Measurements from ENCODE around the gene LHFPL2. TPM values are rescaled to one million over a fixed set of nuclear protein-coding genes. Genes with fewer than 3 reads are reported as not detected.

LHFPL2 gene
- polyA plus RNA-seq, 1 of the 3 experiments (the other 2 are of a cell fraction), result 10.4 TPM

GRCh38 chr5:78671609-78672008, 23.0 kb upstream of the LHFPL2 start:
- WGBS (ENCODE audit: low lambda C conversion rate), result 14% methylated on average over 4 of the region's 4 CpGs
- no peak overlapping the region for H3K9ac ChIP-seq
- H3K27me3 ChIP-seq (ENCODE audit: insufficient read depth), result no peaks in the 10 kb centered on the region
- no peaks in the 10 kb centered on the region for H3K9me3 ChIP-seq
- TF ChIP-seq CHD2 (IDR thresholded peaks at IDR 0.05; ENCODE audit: low read length, partially characterized antibody) (peak; percentile 32), EP300 (IDR thresholded peaks at IDR 0.05; ENCODE audit: borderline replicate concordance in 1 of 2, low read depth in 1 of 2, low read length in 1 of 2) (peak in 1 of 2 experiments; percentile 51; a peak in 2 of 4 replicates), TCF12 (IDR thresholded peaks at IDR 0.05) (no peak), NFIC (IDR thresholded peaks at IDR 0.05; ENCODE audit: borderline replicate concordance) (peak; percentile 46; the same call in 1 of the 2 replicates), JUND (IDR thresholded peaks at IDR 0.05) (no peak), ELF1 (IDR thresholded peaks at IDR 0.05) (no peak), FOXM1 (IDR thresholded peaks at IDR 0.05; ENCODE audit: low read depth) (no peak), GATA2 (CRISPR knock-in tag; IDR thresholded peaks at IDR 0.05) (no peak)
- TF ChIP-seq, protein P1, sequence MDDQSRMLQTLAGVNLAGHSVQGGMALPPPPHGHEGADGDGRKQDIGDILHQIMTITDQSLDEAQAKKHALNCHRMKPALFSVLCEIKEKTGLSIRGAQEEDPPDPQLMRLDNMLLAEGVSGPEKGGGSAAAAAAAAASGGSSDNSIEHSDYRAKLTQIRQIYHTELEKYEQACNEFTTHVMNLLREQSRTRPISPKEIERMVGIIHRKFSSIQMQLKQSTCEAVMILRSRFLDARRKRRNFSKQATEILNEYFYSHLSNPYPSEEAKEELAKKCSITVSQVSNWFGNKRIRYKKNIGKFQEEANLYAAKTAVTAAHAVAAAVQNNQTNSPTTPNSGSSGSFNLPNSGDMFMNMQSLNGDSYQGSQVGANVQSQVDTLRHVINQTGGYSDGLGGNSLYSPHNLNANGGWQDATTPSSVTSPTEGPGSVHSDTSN (IDR thresholded peaks at IDR 0.05), result no peak
- H3F3A ChIP-seq (replicated peaks; ENCODE audit: insufficient read depth), result peaks cover 3% of the 10 kb centered on the region
- no peaks in the 10 kb centered on the region for H3K9me2 ChIP-seq
- no peaks in the 10 kb centered on the region for H3K79me2 ChIP-seq (ENCODE audit: insufficient read depth)
- DNase-seq, result peak; percentile 50
- H3K36me3 ChIP-seq (replicated peaks in 1 of 2; ENCODE audit: control insufficient read depth in 1 of 2, insufficient read depth in 2 of 2, low read length in 1 of 2), result no peaks in the 10 kb centered on the region
- H3K4me3 ChIP-seq (ENCODE audit: low read depth in 2 of 2, low read length in 1 of 2), result no peak overlapping the region
- H4K20me1 ChIP-seq (ENCODE audit: insufficient read depth), result no peaks in the 10 kb centered on the region
- peaks cover 0 to 5% of the 10 kb centered on the region in 2 experiments; a peak in 1 of 4 replicates for H3K4me1 ChIP-seq (ENCODE audit: control insufficient read depth in 1 of 2, insufficient read depth in 2 of 2, low read depth in 1 of 2, low read length in 1 of 2)
- peak overlapping the region in 1 of 2 experiments; percentile 58; a peak in 2 of 4 replicates for H3K27ac ChIP-seq (ENCODE audit: low read depth in 2 of 2, low read length in 1 of 2)
- H2AFZ ChIP-seq (ENCODE audit: low read depth), result no peak overlapping the region; the same call in 1 of the 2 replicates
- ChIA-PET POLR2A (no interaction called here), CTCF (no interaction called here)
- no peak overlapping the region for H3K4me2 ChIP-seq

DNA sequence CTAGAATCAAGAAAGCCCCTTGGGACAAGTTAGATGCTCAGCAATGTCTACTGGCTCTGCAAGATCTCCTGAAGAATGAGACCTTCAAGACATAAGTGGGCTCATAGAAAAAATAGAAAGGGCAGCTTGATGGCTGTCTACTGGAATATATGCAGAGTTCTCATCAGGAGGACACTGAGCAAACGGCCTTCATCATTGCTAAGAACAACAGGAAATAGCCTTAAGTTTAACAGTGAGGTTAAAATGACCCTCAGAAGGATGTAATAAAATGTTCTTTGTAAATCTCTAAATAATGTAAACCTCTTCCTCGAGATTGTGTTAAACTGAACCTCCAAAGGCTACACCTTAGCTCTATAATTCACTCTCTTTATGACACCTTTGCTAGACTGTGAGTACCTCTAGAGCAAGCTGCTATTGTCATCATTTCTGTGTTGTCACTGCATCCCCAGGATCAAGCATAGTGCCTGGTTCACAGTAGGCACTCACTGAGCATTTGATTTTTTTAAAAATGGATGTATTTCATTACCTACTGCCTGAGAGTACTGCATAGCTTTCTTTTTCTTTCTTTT, 22.2 kb upstream of the LHFPL2 start:
- ChIA-PET CTCF (no interaction called here), POLR2A (no interaction called here)

More for the DNA sequence above, 22.2 kb upstream of the LHFPL2 start:
- Histone ChIP-seq H3K4me2 (no peak overlapping the region), H2AFZ (ENCODE audit: low read depth) (no peak overlapping the region), H3K9ac (no peak overlapping the region), H3K79me2 (ENCODE audit: insufficient read depth) (no peaks in the 10 kb centered on the region), H3K9me3 (no peaks in the 10 kb centered on the region), H3K9me2 (no peaks in the 10 kb centered on the region), H3K4me3 (ENCODE audit: low read depth in 2 of 2, low read length in 1 of 2) (no peak overlapping the region), H3K27me3 (ENCODE audit: insufficient read depth) (no peaks in the 10 kb centered on the region), H3K27ac (ENCODE audit: low read depth in 2 of 2, low read length in 1 of 2) (no peak overlapping the region), H4K20me1 (ENCODE audit: insufficient read depth) (no peaks in the 10 kb centered on the region), H3K4me1 (ENCODE audit: control insufficient read depth in 1 of 2, insufficient read depth in 2 of 2, low read depth in 1 of 2, low read length in 1 of 2) (peaks cover 0 to 7% of the 10 kb centered on the region in 2 experiments; a peak in 1 of 4 replicates), H3F3A (replicated peaks; ENCODE audit: insufficient read depth) (peaks cover 3% of the 10 kb centered on the region), H3K36me3 (replicated peaks in 1 of 2; ENCODE audit: control insufficient read depth in 1 of 2, insufficient read depth in 2 of 2, low read length in 1 of 2) (no peaks in the 10 kb centered on the region)
- whole genome bisulfite sequencing (ENCODE audit: low lambda C conversion rate), result 75% methylated on average over 2 of the region's 2 CpGs
- TF ChIP-seq SMC3 (IDR thresholded peaks at IDR 0.05; ENCODE audit: low read depth, low read length), result no peak
- no peak for TF ChIP-seq GATA2 (CRISPR knock-in tag; IDR thresholded peaks at IDR 0.05)
- no peak for TF ChIP-seq TEAD4 (IDR thresholded peaks at IDR 0.05; ENCODE audit: borderline replicate concordance, insufficient read depth)
- TF ChIP-seq, protein P2, sequence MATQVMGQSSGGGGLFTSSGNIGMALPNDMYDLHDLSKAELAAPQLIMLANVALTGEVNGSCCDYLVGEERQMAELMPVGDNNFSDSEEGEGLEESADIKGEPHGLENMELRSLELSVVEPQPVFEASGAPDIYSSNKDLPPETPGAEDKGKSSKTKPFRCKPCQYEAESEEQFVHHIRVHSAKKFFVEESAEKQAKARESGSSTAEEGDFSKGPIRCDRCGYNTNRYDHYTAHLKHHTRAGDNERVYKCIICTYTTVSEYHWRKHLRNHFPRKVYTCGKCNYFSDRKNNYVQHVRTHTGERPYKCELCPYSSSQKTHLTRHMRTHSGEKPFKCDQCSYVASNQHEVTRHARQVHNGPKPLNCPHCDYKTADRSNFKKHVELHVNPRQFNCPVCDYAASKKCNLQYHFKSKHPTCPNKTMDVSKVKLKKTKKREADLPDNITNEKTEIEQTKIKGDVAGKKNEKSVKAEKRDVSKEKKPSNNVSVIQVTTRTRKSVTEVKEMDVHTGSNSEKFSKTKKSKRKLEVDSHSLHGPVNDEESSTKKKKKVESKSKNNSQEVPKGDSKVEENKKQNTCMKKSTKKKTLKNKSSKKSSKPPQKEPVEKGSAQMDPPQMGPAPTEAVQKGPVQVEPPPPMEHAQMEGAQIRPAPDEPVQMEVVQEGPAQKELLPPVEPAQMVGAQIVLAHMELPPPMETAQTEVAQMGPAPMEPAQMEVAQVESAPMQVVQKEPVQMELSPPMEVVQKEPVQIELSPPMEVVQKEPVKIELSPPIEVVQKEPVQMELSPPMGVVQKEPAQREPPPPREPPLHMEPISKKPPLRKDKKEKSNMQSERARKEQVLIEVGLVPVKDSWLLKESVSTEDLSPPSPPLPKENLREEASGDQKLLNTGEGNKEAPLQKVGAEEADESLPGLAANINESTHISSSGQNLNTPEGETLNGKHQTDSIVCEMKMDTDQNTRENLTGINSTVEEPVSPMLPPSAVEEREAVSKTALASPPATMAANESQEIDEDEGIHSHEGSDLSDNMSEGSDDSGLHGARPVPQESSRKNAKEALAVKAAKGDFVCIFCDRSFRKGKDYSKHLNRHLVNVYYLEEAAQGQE (IDR thresholded peaks at IDR 0.05; ENCODE audit: low read depth, low read length), result no peak
- no peak for TF ChIP-seq USF2 (IDR thresholded peaks at IDR 0.05; ENCODE audit: borderline replicate concordance, low read depth, low read length)
- no peak for TF ChIP-seq CHD2 (IDR thresholded peaks at IDR 0.05; ENCODE audit: low read length, partially characterized antibody)
- TF ChIP-seq, protein P1 (IDR thresholded peaks at IDR 0.05), result no peak
- no peak for TF ChIP-seq RXRA (IDR thresholded peaks at IDR 0.05; ENCODE audit: borderline replicate concordance, low read depth)
- DNase-seq, result no peak
